Activated B cell treated with CpG ODN at 0.5 μM for 24 hours (primary cell): Measurements from ENCODE around the gene DKK2. TPM values are rescaled to one million over a fixed set of nuclear protein-coding genes. Genes with fewer than 3 reads are reported as not detected.

Source experiments
- ATAC-seq: fragments of 200-7000 bp; cut with Tn5 transposase; one replicate; pipeline ENCODE4 v1.10.0; 2021; ENCODE audit warnings: low read depth, mild to moderate bottlenecking, moderate library complexity
- CTCF ChIA-PET: fragments of 350-600 bp; sonication (Branson Sonifier 250); formaldehyde crosslinking; loops from one replicate; lab custom pipeline; 2021; ENCODE audit warnings: antibody characterized with exemption; lab: Charles Lee
- POLR2A ChIA-PET: fragments of 350-600 bp; sonication (Branson Sonifier 250); formaldehyde crosslinking; loops from one replicate; lab custom pipeline; 2021; ENCODE audit warnings: antibody characterized with exemption; lab: Charles Lee
- DNase-seq: peaks from one replicate; pipeline ENCODE4 v3.0.0; 2022
- H3K27ac Mint-ChIP-seq: one replicate; pipeline ENCODE4 v1.8.0; 2020; ENCODE audit warnings: mixed read lengths
- H3K27me3 Mint-ChIP-seq: one replicate; pipeline ENCODE4 v1.8.0; 2021; ENCODE audit warnings: mixed read lengths
- H3K36me3 Mint-ChIP-seq: one replicate; pipeline ENCODE4 v1.8.0; 2021; ENCODE audit warnings: low read depth, mixed read lengths
- H3K4me1 Mint-ChIP-seq: one replicate; pipeline ENCODE4 v1.8.0; 2021; ENCODE audit warnings: mixed read lengths
- H3K4me3 Mint-ChIP-seq: one replicate; pipeline ENCODE4 v1.8.0; 2020; ENCODE audit warnings: mild to moderate bottlenecking, mixed read lengths
- H3K9me3 Mint-ChIP-seq: one replicate; pipeline ENCODE4 v1.8.0; 2020; ENCODE audit warnings: mixed read lengths
- intact Hi-C: fragments of 100-400 bp; cut with micrococcal nuclease; formaldehyde crosslinking; loops from one replicate; pipeline ENCODE4 v1.15.1; 2024
- total RNA-seq: library from RNA; stranded (reverse); gene quantifications from 2 replicates; pipeline ENCODE4 v1.2.3, GENCODE V29; 2022
- TF ChIP-seq, protein P1 (sequence below): fragments of 200-600 bp; IDR thresholded peaks from one replicate; pipeline ENCODE4 v1.8.0; 2022; ENCODE audit warnings: antibody characterized with exemption, mild to moderate bottlenecking

The DKK2 gene
- total RNA-seq, 1 donor from 2014 or later, result not detected

DNA sequence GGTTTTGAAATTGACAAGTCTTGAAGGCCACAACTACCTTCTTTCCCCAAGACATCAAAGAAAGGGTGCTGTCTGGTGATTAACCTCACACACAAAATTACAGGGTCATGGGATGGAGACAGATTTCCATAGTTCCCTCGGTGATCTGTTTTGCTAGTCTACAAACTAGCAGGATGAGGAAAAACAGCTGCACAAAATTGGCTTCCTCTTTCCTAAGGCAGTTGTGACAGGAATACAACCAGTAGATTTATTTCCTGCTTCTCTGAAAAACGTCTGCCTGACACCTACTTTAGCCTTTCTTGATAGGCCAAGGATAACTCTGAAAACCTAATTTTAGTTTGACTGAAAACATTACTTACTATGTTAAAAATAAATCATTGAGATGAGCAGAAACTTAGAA, 39.6 kb downstream of the DKK2 start:
- ChIA-PET CTCF (no interaction called here), POLR2A (no interaction called here)
- Mint-ChIP-seq H3K4me3 (no peak overlapping the region), H3K9me3 (no peaks in the 10 kb centered on the region), H3K27ac (no peak overlapping the region), H3K27me3 (no peaks in the 10 kb centered on the region), H3K4me1 (no peaks in the 10 kb centered on the region), H3K36me3 (no peaks in the 10 kb centered on the region)
- intact Hi-C loops, result no loop called here
- DNase-seq, result no peak
- no peak for ATAC-seq
- TF ChIP-seq, protein P1, sequence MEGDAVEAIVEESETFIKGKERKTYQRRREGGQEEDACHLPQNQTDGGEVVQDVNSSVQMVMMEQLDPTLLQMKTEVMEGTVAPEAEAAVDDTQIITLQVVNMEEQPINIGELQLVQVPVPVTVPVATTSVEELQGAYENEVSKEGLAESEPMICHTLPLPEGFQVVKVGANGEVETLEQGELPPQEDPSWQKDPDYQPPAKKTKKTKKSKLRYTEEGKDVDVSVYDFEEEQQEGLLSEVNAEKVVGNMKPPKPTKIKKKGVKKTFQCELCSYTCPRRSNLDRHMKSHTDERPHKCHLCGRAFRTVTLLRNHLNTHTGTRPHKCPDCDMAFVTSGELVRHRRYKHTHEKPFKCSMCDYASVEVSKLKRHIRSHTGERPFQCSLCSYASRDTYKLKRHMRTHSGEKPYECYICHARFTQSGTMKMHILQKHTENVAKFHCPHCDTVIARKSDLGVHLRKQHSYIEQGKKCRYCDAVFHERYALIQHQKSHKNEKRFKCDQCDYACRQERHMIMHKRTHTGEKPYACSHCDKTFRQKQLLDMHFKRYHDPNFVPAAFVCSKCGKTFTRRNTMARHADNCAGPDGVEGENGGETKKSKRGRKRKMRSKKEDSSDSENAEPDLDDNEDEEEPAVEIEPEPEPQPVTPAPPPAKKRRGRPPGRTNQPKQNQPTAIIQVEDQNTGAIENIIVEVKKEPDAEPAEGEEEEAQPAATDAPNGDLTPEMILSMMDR, result no peak

DNA sequence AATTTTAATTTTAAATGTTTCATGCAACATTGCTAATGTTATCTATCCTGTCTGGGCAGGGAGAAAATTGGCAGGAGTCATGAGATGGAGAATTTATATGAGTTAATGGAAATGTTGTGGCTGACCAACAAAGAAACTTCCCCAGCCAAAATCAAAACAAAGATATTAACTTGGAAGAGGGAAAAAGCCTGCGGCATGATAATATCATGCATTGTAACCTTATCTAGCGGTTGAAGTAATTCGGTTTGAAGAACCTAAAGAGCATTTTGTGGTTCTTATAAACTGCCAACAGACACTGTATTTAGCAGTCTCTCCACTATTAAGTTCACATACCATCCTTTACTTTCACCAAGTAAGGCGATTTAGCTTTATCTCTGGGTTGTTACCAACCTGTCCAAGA, 42.3 kb downstream of the DKK2 start:
- Mint-ChIP-seq H3K9me3 (no peaks in the 10 kb centered on the region), H3K27me3 (no peaks in the 10 kb centered on the region), H3K4me3 (no peak overlapping the region), H3K4me1 (no peaks in the 10 kb centered on the region), H3K27ac (no peak overlapping the region), H3K36me3 (no peaks in the 10 kb centered on the region)
- TF ChIP-seq, protein P1, result no peak
- ChIA-PET POLR2A (no interaction called here), CTCF (no interaction called here)
- ATAC-seq (no peak), DNase-seq (no peak)
- intact Hi-C loops, result no loop called here

DNA sequence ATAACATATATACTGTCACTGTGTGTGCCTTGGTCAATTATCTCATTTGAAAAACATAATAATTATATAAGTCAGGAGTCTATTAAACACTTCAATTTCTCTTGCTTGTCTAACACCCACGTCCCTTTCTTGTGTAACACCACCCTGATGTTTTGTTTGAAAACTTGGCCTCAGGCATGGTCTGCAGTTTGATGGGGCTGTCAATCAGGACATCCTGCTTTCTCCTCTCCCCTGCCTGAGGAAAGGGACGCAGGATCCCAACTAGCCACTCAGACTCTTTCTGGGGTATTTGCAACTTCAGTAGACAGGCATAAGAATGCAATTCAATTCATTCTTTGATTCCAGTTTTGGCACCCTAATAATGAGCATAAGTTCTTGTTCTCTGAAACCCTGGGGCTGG, 48.8 kb downstream of the DKK2 start:
- TF ChIP-seq, protein P1, result no peak
- ChIA-PET CTCF (no interaction called here), POLR2A (no interaction called here)
- no peak overlapping the region for H3K27ac Mint-ChIP-seq
- DNase-seq (no peak), ATAC-seq (no peak)
- H3K9me3 Mint-ChIP-seq, result no peaks in the 10 kb centered on the region
- no peaks in the 10 kb centered on the region for H3K27me3 Mint-ChIP-seq
- H3K4me1 Mint-ChIP-seq, result no peaks in the 10 kb centered on the region
- H3K36me3 Mint-ChIP-seq, result no peaks in the 10 kb centered on the region
- intact Hi-C loops, result no loop called here
- H3K4me3 Mint-ChIP-seq, result no peak overlapping the region

DNA sequence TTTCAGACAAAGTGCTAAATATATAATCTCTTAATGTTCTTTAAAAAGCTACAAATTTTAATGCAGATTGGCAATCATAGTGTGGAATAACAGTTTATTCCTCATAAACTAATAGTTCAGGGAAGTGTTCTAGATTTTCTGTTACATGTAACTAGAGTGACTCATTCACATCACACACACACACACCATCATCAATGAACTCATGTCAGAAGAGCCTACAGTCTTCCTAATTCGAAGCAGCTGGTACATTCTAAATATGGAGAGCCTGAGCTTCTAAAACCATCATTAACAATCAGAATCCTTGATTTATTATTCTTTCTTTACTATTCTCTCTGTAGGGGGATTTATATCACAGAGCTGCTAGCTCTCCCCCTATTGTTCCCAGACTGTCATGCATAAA, 49.6 kb downstream of the DKK2 start:
- Mint-ChIP-seq H3K36me3 (no peaks in the 10 kb centered on the region), H3K27me3 (no peaks in the 10 kb centered on the region), H3K4me1 (no peaks in the 10 kb centered on the region), H3K9me3 (no peaks in the 10 kb centered on the region), H3K27ac (no peak overlapping the region), H3K4me3 (no peak overlapping the region)
- TF ChIP-seq, protein P1, result no peak
- DNase-seq (no peak), ATAC-seq (no peak)
- ChIA-PET POLR2A (no interaction called here), CTCF (no interaction called here)
- intact Hi-C loops, result no loop called here

DNA sequence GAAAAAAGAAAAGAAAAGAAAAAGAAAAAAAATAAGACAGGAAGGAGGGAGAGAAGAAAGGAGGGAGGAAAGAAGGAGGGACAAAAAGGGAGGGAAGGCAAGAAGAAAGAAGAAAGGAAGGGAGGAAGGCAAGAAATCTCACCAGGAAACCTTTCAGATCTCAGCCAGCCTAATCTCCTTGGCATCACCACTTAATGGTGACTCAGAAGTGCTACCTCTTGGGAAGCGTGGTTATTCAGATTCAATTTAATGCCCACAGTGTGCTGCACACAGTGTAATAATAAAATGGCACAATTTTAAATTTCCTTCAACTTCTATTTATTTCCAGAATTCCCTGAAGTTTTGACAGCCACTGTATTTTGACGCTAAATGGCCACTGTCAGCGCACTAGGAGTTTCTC, 50.3 kb downstream of the DKK2 start:
- TF ChIP-seq, protein P1, result no peak
- CTCF ChIA-PET, result no interaction called here
- no peak for ATAC-seq

More for the DNA sequence above, 50.3 kb downstream of the DKK2 start:
- Mint-ChIP-seq H3K4me1 (no peaks in the 10 kb centered on the region), H3K4me3 (no peak overlapping the region), H3K27me3 (no peaks in the 10 kb centered on the region), H3K9me3 (no peaks in the 10 kb centered on the region), H3K36me3 (no peaks in the 10 kb centered on the region), H3K27ac (no peak overlapping the region)
- POLR2A ChIA-PET, result no interaction called here
- no peak for DNase-seq
- intact Hi-C loops, result no loop called here
